HG02981 (cell line): ENCODE results near the gene COX7B.
"Not testable (repeated sequence)": the region's sequence is repeated elsewhere in the genome, so short reads cannot be mapped to it uniquely, and the experiment has no call there.

Experiments
- ATAC-seq: cut with Tn5 transposase; IDR thresholded peaks from one replicate; pipeline ENCODE4 v1.9.1; 2021; ENCODE audit warnings: mild to moderate bottlenecking, moderate library complexity; ENCODE audit not compliant: unreplicated experiment

Gene COX7B

GRCh38 chrX:77899081-77899828 is at the start of gene COX7B:
Gene COX7B (plus strand): TSS chrX:77899468. CDS start chrX:77899554, 86 bp downstream.
- ATAC-seq: peak; percentile 63

- no peak for ATAC-seq
Observed at GRCh38 chrX:77875372-77875771, 23.9 kb upstream of the COX7B start.

GRCh38 chrX:77881418-77881817 is 17.9 kb upstream of the COX7B start:
- not testable (repeated sequence) for ATAC-seq

GRCh38 chrX:77892887-77893286 is 6.4 kb upstream of the COX7B start:
- ATAC-seq: no peak

- ATAC-seq: no peak
Observed at GRCh38 chrX:77893713-77894112, 5.6 kb upstream of the COX7B start.

- peak; percentile 88 for ATAC-seq
Observed at GRCh38 chrX:77894921-77895886, 4.1 kb upstream of the COX7B start, which contains the start of gene MAGT1. Gene MAGT1 (minus strand): TSS chrX:77895435. CDS start chrX:77895410, 25 bp downstream.

- no peak for ATAC-seq
Observed at GRCh38 chrX:77900688-77901087, 1.4 kb downstream of the COX7B start.

- no peak for ATAC-seq
Observed at GRCh38 chrX:77901506-77901905, 2.2 kb downstream of the COX7B start.

GRCh38 chrX:77910108-77910840 is 11.0 kb downstream of the COX7B start, which contains the start of gene ATP7A:
Gene ATP7A (plus strand): TSS chrX:77910693. CDS start chrX:77971642, 60,949 bp downstream.
- ATAC-seq: peak; percentile 94

GRCh38 chrX:77917294-77917933 is 18.1 kb downstream of the COX7B start:
- ATAC-seq: no peak

GRCh38 chrX:77918568-77918967 is 19.3 kb downstream of the COX7B start:
- no peak for ATAC-seq

GRCh38 chrX:77919370-77919769 is 20.1 kb downstream of the COX7B start:
- ATAC-seq: not testable (repeated sequence)

- ATAC-seq: no peak
Observed at GRCh38 chrX:77922787-77923186, 23.5 kb downstream of the COX7B start.

- ATAC-seq: no peak
Observed at GRCh38 chrX:77924320-77924859, 25.1 kb downstream of the COX7B start.

GRCh38 chrX:77925764-77926163 is 26.5 kb downstream of the COX7B start:
- no peak for ATAC-seq

- ATAC-seq: no peak
Observed at GRCh38 chrX:77930581-77930980, 31.3 kb downstream of the COX7B start.

- ATAC-seq: no peak
Observed at GRCh38 chrX:77935886-77936285, 36.6 kb downstream of the COX7B start.

- no peak for ATAC-seq
Observed at GRCh38 chrX:77936299-77936698, 37.0 kb downstream of the COX7B start.

GRCh38 chrX:77937291-77937690 is 38.0 kb downstream of the COX7B start:
- no peak for ATAC-seq

GRCh38 chrX:77938083-77938680 is 38.9 kb downstream of the COX7B start:
- ATAC-seq: no peak
